K562 (cell line): ENCODE measurements around the gene AKT3. TPM values are rescaled to one million over a fixed set of nuclear protein-coding genes. Genes with fewer than 3 reads are reported as not detected.

Experiments used
- ATAC-seq: fragments of 200-7000 bp; cut with Tn5 transposase; 3 replicates; pipeline ENCODE4 v1.9.1; 2020; ENCODE audit warnings: moderate library complexity
- BruUV-seq: library from RNA; stranded (reverse); fragments of 400-500 nt; replicated peaks from 2 replicates; lab custom pipeline; 2021; lab: Mats Ljungman, UMichigan
- CTCF ChIA-PET: fragments of 300-600 bp; formaldehyde crosslinking; extraction: SDS; loops from one replicate; lab custom pipeline; 2021; ENCODE audit warnings: low intra/inter-chr PET ratio; lab: Yijun Ruan, JAX
- POLR2A ChIA-PET: fragments of 300-600, 350-650 bp; sonication (Branson Sonifier 250); formaldehyde crosslinking; extraction: SDS; loops from one replicate; lab custom pipeline; 2021; ENCODE audit warnings: antibody characterized with exemption, inconsistent platforms; lab: Yijun Ruan, JAX
- DNase-seq, 4 experiments: peaks; one replicate each; pipeline versions ENCODE4 v3.0.0 to v3.0.0-alpha.2; 2011 to 2018; ENCODE audit warnings: low spot score in 3 of 4, mixed read lengths in 3 of 4; ENCODE audit errors: extremely low read depth in 1 of 4
- FAIRE-seq: peaks from 2 replicates; lab custom pipeline; 2011; peaks lifted over from hg19 to GRCh38; lab: Jason Lieb, UNC
- H2AFZ ChIP-seq: 2 replicates; pipeline ENCODE4 v1.6.0; 2011; ENCODE audit warnings: low read depth, low read length, control low read depth, inconsistent platforms
- H3K27ac ChIP-seq: fragments of 200-600 bp; 3 replicates; pipeline ENCODE4 v1.8.0; 2011; ENCODE audit warnings: low read depth, mild to moderate bottlenecking, control low read depth, inconsistent platforms, low read length, moderate library complexity, mixed read lengths; ENCODE audit errors: extremely low read depth
- H3K27me3 ChIP-seq, 2 experiments: fragments of 300-600 bp in 1 of 2; 2 replicates in 1 of 2; 3 replicates in 1 of 2; pipeline versions ENCODE4 v1.6.0 to v1.8.0; 2011; ENCODE audit warnings: inconsistent platforms in 2 of 2, low read length in 2 of 2, mild to moderate bottlenecking in 1 of 2, mixed read lengths in 1 of 2, moderate library complexity in 1 of 2; ENCODE audit not compliant: control insufficient read depth in 2 of 2, insufficient read depth in 2 of 2
- H3K36me3 ChIP-seq: fragments of 300-600 bp; 3 replicates; pipeline ENCODE4 v1.8.0; 2011; ENCODE audit warnings: mild to moderate bottlenecking, low read length, inconsistent platforms; ENCODE audit not compliant: control insufficient read depth, insufficient read depth
- H3K4me1 ChIP-seq, 2 experiments: fragments of 200-600 bp in 1 of 2; replicated peaks in 1 of 2; 2 replicates in 1 of 2; 3 replicates in 1 of 2; pipeline versions ENCODE4 v1.5.1 to v1.8.0; 2011; ENCODE audit warnings: inconsistent platforms in 2 of 2, low read length in 2 of 2, mild to moderate bottlenecking in 1 of 2, mixed read lengths in 1 of 2, moderate library complexity in 1 of 2; ENCODE audit not compliant: control insufficient read depth in 2 of 2, insufficient read depth in 2 of 2
- H3K4me2 ChIP-seq: 2 replicates; pipeline ENCODE4 v1.6.1; 2011; ENCODE audit warnings: low read length, control low read depth, inconsistent platforms, mixed read lengths; ENCODE audit not compliant: insufficient read depth
- H3K4me3 ChIP-seq: fragments of 200-600 bp; sonication (generic), shearing (Covaris generic); 2 replicates; pipeline ENCODE4 v1.5.1; 2016; ENCODE audit warnings: control low read depth, inconsistent platforms
- H3K79me2 ChIP-seq: fragments of 200-600 bp; 3 replicates; pipeline ENCODE4 v1.8.0; 2011; ENCODE audit warnings: low read length, inconsistent platforms; ENCODE audit not compliant: control insufficient read depth, insufficient read depth
- H3K9ac ChIP-seq, 2 experiments: 2 replicates each; pipeline versions ENCODE4 v1.6.0 to v1.6.1; 2011; ENCODE audit warnings: low read depth in 2 of 2, low read length in 2 of 2, control low read depth in 1 of 2, inconsistent platforms in 1 of 2, mild to moderate bottlenecking in 1 of 2, mixed read lengths in 1 of 2; ENCODE audit not compliant: insufficient read depth in 1 of 2
- H3K9me1 ChIP-seq: one replicate; pipeline ENCODE4 v1.6.0; 2011; ENCODE audit warnings: inconsistent platforms, mild to moderate bottlenecking, low read length, moderate library complexity; ENCODE audit not compliant: control insufficient read depth, insufficient read depth
- H3K9me3 ChIP-seq: replicated peaks from 2 replicates; pipeline ENCODE4 v1.5.1; 2011; ENCODE audit warnings: low read depth, low read length, inconsistent platforms; ENCODE audit not compliant: control insufficient read depth, insufficient read depth
- H4K20me1 ChIP-seq: replicated peaks from 2 replicates; pipeline ENCODE4 v1.6.1; 2011; ENCODE audit warnings: low read length, inconsistent platforms, mixed read lengths; ENCODE audit not compliant: control insufficient read depth, insufficient read depth
- HNRNPUL1 ChIP-seq: fragments of 200-400 bp; formaldehyde crosslinking; IDR thresholded peaks from 2 replicates; pipeline ENCODE4 v1.6.1; 2017; ENCODE audit warnings: low read length
- MCM5 ChIP-seq: fragments of 450-650 bp; IDR thresholded peaks from 2 replicates; pipeline ENCODE4 v1.6.1; 2016; ENCODE audit warnings: low read depth
- NCOA2 ChIP-seq, 2 experiments: fragments of 450-650 bp; IDR thresholded peaks; 2 replicates each; pipeline ENCODE4 v1.6.1; 2018; ENCODE audit warnings: mild to moderate bottlenecking in 2 of 2, moderate library complexity in 1 of 2; ENCODE audit not compliant: partially characterized antibody in 2 of 2
- NFATC3 ChIP-seq: fragments of 450-650 bp; IDR thresholded peaks from 2 replicates; pipeline ENCODE4 v1.6.1; 2017; ENCODE audit warnings: mild to moderate bottlenecking
- PRMT5 ChIP-seq: sonication (generic); formaldehyde crosslinking; IDR thresholded peaks from 2 replicates; pipeline ENCODE4 v1.5.0; 2020; ENCODE audit warnings: missing genetic modification reagents
- RNF219 ChIP-seq: fragments of 250-450 bp; sonication (Bioruptor Pico); IDR thresholded peaks from 2 replicates; pipeline ENCODE4 v1.5.0; 2022; ENCODE audit warnings: mild to moderate bottlenecking
- RREB1 ChIP-seq: fragments of 250-450 bp; sonication (Bioruptor Pico); IDR thresholded peaks from 2 replicates; pipeline ENCODE4 v1.4.0; 2020
- SMC3 ChIP-seq: conservative IDR thresholded peaks from 2 replicates; pipeline ENCODE4 v1.6.1; 2011; ENCODE audit warnings: low read depth, low read length, improper control_type of control experiment; ENCODE audit not compliant: insufficient read depth
- ZNF274 ChIP-seq: IDR thresholded peaks from 2 replicates; pipeline ENCODE4 v1.6.1; 2011; ENCODE audit warnings: low read depth, mild to moderate bottlenecking, low read length, moderate library complexity, borderline replicate concordance
- WGBS: fragments of 100-300 bp; shearing (Covaris generic); methylation state at CpG from one replicate; pipeline ENCODE4 v1.1.6; 2016; ENCODE audit warnings: low coverage, mixed read lengths; ENCODE audit not compliant: insufficient coverage; ENCODE audit errors: missing lambda C conversion rate; 5-methylcytosine and 5-hydroxymethylcytosine counted together
- in situ Hi-C: fragments of 300-500 bp; cut with MboI; formaldehyde crosslinking; loops from 4 replicates; pipeline ENCODE4 v1.15.0; 2018; ENCODE audit warnings: inconsistent platforms, mixed read lengths
- intact Hi-C: fragments of 100-400 bp; cut with micrococcal nuclease; formaldehyde crosslinking; loops from 2 replicates; pipeline ENCODE4 v1.14.2; 2022
- polyA plus RNA-seq, 8 experiments: library from polyadenylated mRNA; depleted of rRNA in 4 of 8; stranded (reverse) in 5 of 8; unstranded in 3 of 8; fragments of >200 nt; fragmentation: Nextera tagmentation in 2 of 8; fragmentation: Illumina TruSeq in 1 of 8; extraction: Ambion mirVana in 2 of 8; extraction: Trizol in 1 of 8; gene quantifications; 2 replicates each; pipeline versions ENCODE4 v1.2.1 to v1.2.3, GENCODE V29; 2011 to 2014; ENCODE audit warnings: inconsistent platforms in 1 of 8, missing spikeins in 1 of 8
- total RNA-seq, 7 experiments: library from RNA; depleted of rRNA in 6 of 7; stranded (reverse); fragments of >200 nt in 6 of 7; fragmentation: Illumina TruSeq in 2 of 7; extraction: Trizol in 2 of 7; gene quantifications; 2 replicates each; pipeline versions ENCODE4 v1.2.1 to v1.2.3, GENCODE V29; 2011 to 2021; ENCODE audit warnings: low replicate concordance in 1 of 7

Gene AKT3
- total and polyA plus RNA-seq, 9 of the 15 experiments (the other 6 are each of a cell fraction or from before 2014, with no cell fraction given), result 0.04 to 0.54 (median 0.18) TPM; not detected in 1

- no peak for FAIRE-seq
- Histone ChIP-seq H3K9ac (no peak overlapping the region), H3K36me3 (no peaks in the 10 kb centered on the region), H3K9me3 (no peaks in the 10 kb centered on the region), H3K9me1 (no peaks in the 10 kb centered on the region), H4K20me1 (no peaks in the 10 kb centered on the region), H2AFZ (no peak overlapping the region), H3K4me1 (no peaks in the 10 kb centered on the region), H3K4me3 (no peak overlapping the region), H3K79me2 (no peaks in the 10 kb centered on the region), H3K27ac (no peak overlapping the region), H3K4me2 (no peak overlapping the region), H3K27me3 (peaks cover 11 to 17% of the 10 kb centered on the region in 2 experiments; a peak in 3 of 5 replicates)
- in situ Hi-C loops, result no loop called here
- BruUV-seq, result no TSS peak
- no peak for ATAC-seq
- WGBS, result 0% methylated on average over 1 of the region's 1 CpG
- intact Hi-C loops, result no loop called here
- CTCF ChIA-PET, result no interaction called here
- POLR2A ChIA-PET, result interaction anchor here (0.6 kb wide), 1 partner anchor 245 kb away, joined by 4 read pairs; no protein-coding TSS in a partner anchor
- no peak for TF ChIP-seq MCM5
- TF ChIP-seq SMC3, result no peak
- TF ChIP-seq ZNF274, result no peak
- no peak for TF ChIP-seq RNF219 (CRISPR knock-in tag)
- TF ChIP-seq PRMT5 (CRISPR knock-in tag), result no peak
- no peak for TF ChIP-seq NFATC3
- TF ChIP-seq NCOA2 (IDR thresholded peaks at IDR 0.05; ENCODE audit: partially characterized antibody in 2 of 2), result no peak
- no peak for TF ChIP-seq RREB1
- no peak for TF ChIP-seq HNRNPUL1
- no peak for DNase-seq
Measured at GRCh38 chr1:243514927-243515326, 335.1 kb downstream of the AKT3 start.
